Measurements from ENCODE around the gene GABRD. TPM values are rescaled to one million over a fixed set of nuclear protein-coding genes. Genes with fewer than 3 reads are reported as not detected.

Gene GABRD
- total and polyA plus RNA-seq, 2 experiments from 2014 or later: 2.1 to 5.1 TPM

- Histone ChIP-seq H3K27ac (ENCODE audit: low read depth) (no peak overlapping the region), H3K36me3 (ENCODE audit: insufficient read depth) (no peaks in the 10 kb centered on the region), H3K27me3 (ENCODE audit: insufficient read depth) (no peaks in the 10 kb centered on the region), H3F3A (replicated peaks; ENCODE audit: low read depth) (no peaks in the 10 kb centered on the region), H3K4me3 (no peak overlapping the region), H3K79me2 (replicated peaks; ENCODE audit: insufficient read depth) (no peaks in the 10 kb centered on the region), H3K4me1 (ENCODE audit: insufficient read depth) (no peaks in the 10 kb centered on the region), H3K9me2 (ENCODE audit: insufficient read depth) (no peaks in the 10 kb centered on the region), H3K4me2 (no peak overlapping the region), H4K20me1 (replicated peaks; ENCODE audit: insufficient read depth) (no peaks in the 10 kb centered on the region), H2AFZ (no peak overlapping the region)
- Mint-ChIP-seq H3K36me3 (ENCODE audit: low read depth) (no peaks in the 10 kb centered on the region), H3K9me3 (no peaks in the 10 kb centered on the region), H3K27ac (no peak overlapping the region), H3K4me3 (no peak overlapping the region), H3K27me3 (ENCODE audit: insufficient read depth, low read depth, poor library complexity) (peaks cover 8% of the 10 kb centered on the region), H3K4me1 (peaks cover 6% of the 10 kb centered on the region; the same call in 2 of the 3 replicates)
- TF ChIP-seq EZH2phosphoT487 (IDR thresholded peaks at IDR 0.05; ENCODE audit: unreplicated experiment) (no peak), ZNF114 (CRISPR knock-in tag; IDR thresholded peaks at IDR 0.05) (no peak), ZNF331 (CRISPR knock-in tag; IDR thresholded peaks at IDR 0.05; ENCODE audit: low read depth) (no peak), EZH2 (IDR thresholded peaks at IDR 0.05; ENCODE audit: low read depth, unreplicated experiment) (no peak), POLR2AphosphoS5 (IDR thresholded peaks at IDR 0.05; ENCODE audit: low read depth) (no peak), CTCF (conservative IDR thresholded peaks at IDR 0.05; ENCODE audit: low read depth in 2 of 2) (no peak)
- TF ChIP-seq, protein P1, sequence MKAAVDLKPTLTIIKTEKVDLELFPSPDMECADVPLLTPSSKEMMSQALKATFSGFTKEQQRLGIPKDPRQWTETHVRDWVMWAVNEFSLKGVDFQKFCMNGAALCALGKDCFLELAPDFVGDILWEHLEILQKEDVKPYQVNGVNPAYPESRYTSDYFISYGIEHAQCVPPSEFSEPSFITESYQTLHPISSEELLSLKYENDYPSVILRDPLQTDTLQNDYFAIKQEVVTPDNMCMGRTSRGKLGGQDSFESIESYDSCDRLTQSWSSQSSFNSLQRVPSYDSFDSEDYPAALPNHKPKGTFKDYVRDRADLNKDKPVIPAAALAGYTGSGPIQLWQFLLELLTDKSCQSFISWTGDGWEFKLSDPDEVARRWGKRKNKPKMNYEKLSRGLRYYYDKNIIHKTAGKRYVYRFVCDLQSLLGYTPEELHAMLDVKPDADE (IDR thresholded peaks at IDR 0.05): no peak
- ATAC-seq (no peak), DNase-seq (ENCODE audit: low spot score) (no peak)
Measured at GRCh38 chr1:2029561-2029960, 10.4 kb downstream of the GABRD start.

DNA sequence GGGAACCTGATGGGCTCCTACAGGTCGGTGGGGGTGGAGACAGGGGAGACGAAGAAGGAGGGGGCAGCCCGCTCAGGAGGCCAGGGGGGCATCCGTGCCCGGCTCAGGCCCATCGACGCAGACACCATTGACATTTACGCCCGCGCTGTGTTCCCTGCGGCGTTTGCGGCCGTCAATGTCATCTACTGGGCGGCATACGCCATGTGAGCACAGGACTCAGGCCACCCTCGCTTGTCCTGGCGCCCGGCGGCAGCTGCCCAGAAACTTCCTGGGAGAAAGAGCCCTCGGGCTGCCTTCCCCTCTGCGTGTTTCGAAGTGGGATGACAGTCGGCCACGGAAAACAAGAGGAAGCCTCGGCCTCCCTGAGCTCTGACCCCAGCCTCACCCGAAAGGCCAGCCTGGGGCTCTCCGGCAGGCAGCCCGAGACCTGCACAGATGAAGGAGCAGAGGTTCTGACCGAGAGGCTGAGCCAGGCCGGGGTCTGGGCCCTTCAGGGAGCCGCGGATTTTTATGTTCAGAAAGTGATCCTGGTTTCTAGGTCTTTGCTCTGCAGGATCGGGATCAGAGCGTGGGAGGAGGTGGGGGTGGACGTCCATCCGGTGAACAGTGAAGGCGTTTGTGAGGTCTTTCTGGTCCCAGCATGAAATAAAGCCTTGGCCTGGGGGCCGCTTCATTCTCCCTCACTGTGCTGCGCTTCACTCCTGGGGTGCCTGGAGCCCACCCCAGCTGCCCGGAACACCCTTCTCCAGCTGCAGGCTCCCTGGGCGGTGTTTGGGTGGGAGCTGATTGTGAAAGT, 11.1 kb downstream of the GABRD start:
- Histone ChIP-seq H3K4me3 (no peak overlapping the region), H3K36me3 (ENCODE audit: insufficient read depth) (no peaks in the 10 kb centered on the region), H4K20me1 (replicated peaks; ENCODE audit: insufficient read depth) (no peaks in the 10 kb centered on the region), H2AFZ (no peak overlapping the region), H3F3A (replicated peaks; ENCODE audit: low read depth) (no peaks in the 10 kb centered on the region), H3K27me3 (ENCODE audit: insufficient read depth) (no peaks in the 10 kb centered on the region), H3K9me2 (ENCODE audit: insufficient read depth) (no peaks in the 10 kb centered on the region), H3K4me1 (ENCODE audit: insufficient read depth) (no peaks in the 10 kb centered on the region), H3K79me2 (replicated peaks; ENCODE audit: insufficient read depth) (no peaks in the 10 kb centered on the region), H3K27ac (ENCODE audit: low read depth) (no peak overlapping the region), H3K4me2 (no peak overlapping the region)
- Mint-ChIP-seq H3K27me3 (ENCODE audit: insufficient read depth, low read depth, poor library complexity) (peaks cover 8% of the 10 kb centered on the region), H3K36me3 (ENCODE audit: low read depth) (no peaks in the 10 kb centered on the region), H3K9me3 (no peaks in the 10 kb centered on the region), H3K27ac (no peak overlapping the region), H3K4me3 (no peak overlapping the region), H3K4me1 (peaks cover 6% of the 10 kb centered on the region; the same call in 2 of the 3 replicates)
- no peak for ATAC-seq
- DNase-seq (ENCODE audit: low spot score): no peak
- TF ChIP-seq NANOG (IDR thresholded peaks at IDR 0.05; ENCODE audit: borderline replicate concordance) (no peak), JUNB (IDR thresholded peaks at IDR 0.05; ENCODE audit: unreplicated experiment) (no peak), ZNF331 (CRISPR knock-in tag; IDR thresholded peaks at IDR 0.05; ENCODE audit: low read depth) (no peak), ZNF462 (CRISPR knock-in tag; IDR thresholded peaks at IDR 0.05) (no peak), CREB1 (CRISPR knock-in tag; IDR thresholded peaks at IDR 0.05; ENCODE audit: low read depth) (no peak)
- TF ChIP-seq, protein P1 (IDR thresholded peaks at IDR 0.05): no peak
